Keratinocyte (primary cell): ENCODE measurements around the gene ZNF605. TPM values are rescaled to one million over a fixed set of nuclear protein-coding genes. Genes with fewer than 3 reads are reported as not detected.
"Not testable (repeated sequence)": the region's sequence is repeated elsewhere in the genome, so short reads cannot be mapped to it uniquely, and the experiment has no call there.

ENCODE experiments used
- DNase-seq: peaks from one replicate; pipeline ENCODE4 v3.0.0-alpha.2; 2011; ENCODE audit warnings: low read depth, missing footprints, low spot score
- FAIRE-seq: peaks from 2 replicates; lab custom pipeline; 2011; peaks lifted over from hg19 to GRCh38; lab: Jason Lieb, UNC
- H2AFZ ChIP-seq: 2 replicates; pipeline ENCODE4 v1.6.0; 2012; ENCODE audit warnings: low read length, control low read depth, inconsistent platforms; ENCODE audit not compliant: control insufficient read depth
- H3K27ac ChIP-seq: 2 replicates; pipeline ENCODE4 v1.5.1; 2011; ENCODE audit warnings: low read length; ENCODE audit not compliant: control insufficient read depth, insufficient read depth
- H3K27me3 ChIP-seq: 3 replicates; pipeline ENCODE4 v1.6.0; 2011; ENCODE audit warnings: low read length; ENCODE audit not compliant: control insufficient read depth, insufficient read depth; ENCODE audit errors: extremely low read depth
- H3K36me3 ChIP-seq, 2 experiments: 2 replicates in 1 of 2; 3 replicates in 1 of 2; pipeline ENCODE4 v1.5.1; 2011; ENCODE audit warnings: low read length in 2 of 2, mild to moderate bottlenecking in 1 of 2; ENCODE audit not compliant: control insufficient read depth in 2 of 2, insufficient read depth in 2 of 2; ENCODE audit errors: extremely low read depth in 1 of 2
- H3K4me1 ChIP-seq: 3 replicates; pipeline ENCODE4 v1.5.1; 2011; ENCODE audit warnings: low read length; ENCODE audit not compliant: control insufficient read depth, insufficient read depth; ENCODE audit errors: extremely low read depth
- H3K4me2 ChIP-seq: 3 replicates; pipeline ENCODE4 v1.6.0; 2011; ENCODE audit warnings: low read depth, low read length; ENCODE audit not compliant: control insufficient read depth, insufficient read depth; ENCODE audit errors: extremely low read depth
- H3K4me3 ChIP-seq, 3 experiments: fragments of 200-600 bp in 1 of 3; sonication (generic) in 1 of 3; 2 replicates in 2 of 3; 3 replicates in 1 of 3; pipeline ENCODE4 v1.5.1; 2011 to 2016; ENCODE audit warnings: low read length in 3 of 3, mild to moderate bottlenecking in 3 of 3, control low read depth in 2 of 3, inconsistent platforms in 1 of 3, low read depth in 1 of 3, mixed read lengths in 1 of 3, mixed run types in 1 of 3, moderate library complexity in 1 of 3; ENCODE audit not compliant: control insufficient read depth in 2 of 3, insufficient read depth in 2 of 3; ENCODE audit errors: extremely low read depth in 1 of 3
- H3K79me2 ChIP-seq: 2 replicates; pipeline ENCODE4 v1.6.0; 2012; ENCODE audit warnings: low read length; ENCODE audit not compliant: control insufficient read depth, insufficient read depth
- H3K9ac ChIP-seq: 3 replicates; pipeline ENCODE4 v1.6.0; 2011; ENCODE audit warnings: low read length; ENCODE audit not compliant: control insufficient read depth, insufficient read depth; ENCODE audit errors: extremely low read depth
- H3K9me1 ChIP-seq: 3 replicates; pipeline ENCODE4 v1.6.0; 2011; ENCODE audit warnings: low read length; ENCODE audit not compliant: control insufficient read depth, insufficient read depth; ENCODE audit errors: extremely low read depth
- H3K9me3 ChIP-seq: 2 replicates; pipeline ENCODE4 v1.5.1; 2012; ENCODE audit warnings: low read depth, low read length; ENCODE audit not compliant: control insufficient read depth
- H4K20me1 ChIP-seq: 3 replicates; pipeline ENCODE4 v1.6.0; 2011; ENCODE audit warnings: low read length; ENCODE audit not compliant: control insufficient read depth, insufficient read depth; ENCODE audit errors: extremely low read depth
- EZH2 ChIP-seq: IDR thresholded peaks from one replicate; pipeline ENCODE4 v1.6.1; 2012; ENCODE audit warnings: inconsistent platforms, mild to moderate bottlenecking, low read length, moderate library complexity
- dilution Hi-C: fragments of 300-500 bp; cut with MboI; formaldehyde crosslinking; loops from one replicate; pipeline ENCODE4 v1.7.0; 2020; ENCODE audit warnings: low sequenced_read_pairs; ENCODE audit not compliant: extremely low pct_ligation_motif_present
- polyA plus RNA-seq, 5 experiments: library from polyadenylated mRNA; depleted of rRNA in 3 of 5; stranded (reverse) in 3 of 5; stranded (forward) in 1 of 5; unstranded in 1 of 5; fragments of >200 nt; gene quantifications; 1 replicate in 1 of 5; 2 replicates in 3 of 5; 3 replicates in 1 of 5; pipeline versions ENCODE4 v1.2.1 to v1.2.3, GENCODE V29; 2011 to 2012; ENCODE audit warnings: missing spikeins in 2 of 5, low read depth in 1 of 5, low replicate concordance in 1 of 5
- TF ChIP-seq, protein P1 (sequence below), 3 experiments: IDR thresholded peaks in 1 of 3; conservative IDR thresholded peaks in 1 of 3; optimal IDR thresholded peaks in 1 of 3; 2 replicates in 2 of 3; 3 replicates in 1 of 3; pipeline versions ENCODE3 to v1.5.1; 2011; ENCODE audit warnings: low read length in 3 of 3, mild to moderate bottlenecking in 3 of 3, moderate library complexity in 2 of 3, control low read depth in 1 of 3, inconsistent platforms in 1 of 3; ENCODE audit not compliant: insufficient read depth in 2 of 3; ENCODE audit errors: extremely low read depth in 1 of 3

The ZNF605 gene
- polyA plus RNA-seq, 1 donor (not counting 4 experiments of a cell fraction or from before 2014, with no cell fraction given): 12.5 TPM

DNA sequence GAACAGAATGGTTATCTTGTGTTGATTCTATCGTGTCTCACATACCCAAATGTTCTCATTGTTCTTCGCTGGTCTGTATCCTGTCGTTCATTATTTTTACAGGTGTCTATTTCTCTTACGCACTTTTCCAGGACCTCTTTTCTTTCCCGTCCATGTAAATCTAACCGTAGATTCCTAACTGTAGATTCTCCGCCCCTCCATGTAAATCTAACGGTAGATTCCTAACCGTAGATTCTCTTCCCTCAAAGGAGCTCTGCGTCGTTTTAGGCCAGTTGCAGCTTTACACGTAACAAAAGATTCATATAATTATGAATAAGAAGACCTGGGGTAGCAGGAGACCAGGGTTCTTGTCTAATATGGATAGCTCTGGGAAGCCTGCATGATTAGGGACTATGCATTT is 9.7 kb upstream of the ZNF605 start:
- Histone ChIP-seq H3K36me3 (no peaks in the 10 kb centered on the region), H2AFZ (no peak overlapping the region), H3K79me2 (no peaks in the 10 kb centered on the region), H3K9me3 (peaks cover 10% of the 10 kb centered on the region), H3K9me1 (no peaks in the 10 kb centered on the region), H4K20me1 (no peaks in the 10 kb centered on the region), H3K27me3 (no peaks in the 10 kb centered on the region), H3K4me2 (no peak overlapping the region), H3K9ac (no peak overlapping the region), H3K4me1 (no peaks in the 10 kb centered on the region), H3K4me3 (no peak overlapping the region), H3K27ac (no peak overlapping the region)
- FAIRE-seq: no peak
- no peak for TF ChIP-seq EZH2
- TF ChIP-seq, protein P1, sequence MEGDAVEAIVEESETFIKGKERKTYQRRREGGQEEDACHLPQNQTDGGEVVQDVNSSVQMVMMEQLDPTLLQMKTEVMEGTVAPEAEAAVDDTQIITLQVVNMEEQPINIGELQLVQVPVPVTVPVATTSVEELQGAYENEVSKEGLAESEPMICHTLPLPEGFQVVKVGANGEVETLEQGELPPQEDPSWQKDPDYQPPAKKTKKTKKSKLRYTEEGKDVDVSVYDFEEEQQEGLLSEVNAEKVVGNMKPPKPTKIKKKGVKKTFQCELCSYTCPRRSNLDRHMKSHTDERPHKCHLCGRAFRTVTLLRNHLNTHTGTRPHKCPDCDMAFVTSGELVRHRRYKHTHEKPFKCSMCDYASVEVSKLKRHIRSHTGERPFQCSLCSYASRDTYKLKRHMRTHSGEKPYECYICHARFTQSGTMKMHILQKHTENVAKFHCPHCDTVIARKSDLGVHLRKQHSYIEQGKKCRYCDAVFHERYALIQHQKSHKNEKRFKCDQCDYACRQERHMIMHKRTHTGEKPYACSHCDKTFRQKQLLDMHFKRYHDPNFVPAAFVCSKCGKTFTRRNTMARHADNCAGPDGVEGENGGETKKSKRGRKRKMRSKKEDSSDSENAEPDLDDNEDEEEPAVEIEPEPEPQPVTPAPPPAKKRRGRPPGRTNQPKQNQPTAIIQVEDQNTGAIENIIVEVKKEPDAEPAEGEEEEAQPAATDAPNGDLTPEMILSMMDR (optimal IDR thresholded peaks at IDR 0.05 in 1 of 3, IDR thresholded peaks at IDR 0.05 in 1 of 3, conservative IDR thresholded peaks at IDR 0.05 in 1 of 3; ENCODE audit: extremely low read depth in 1 of 3, insufficient read depth in 2 of 3, low read length in 3 of 3): no peak
- dilution Hi-C loops: no loop called here
- DNase-seq: no peak

DNA sequence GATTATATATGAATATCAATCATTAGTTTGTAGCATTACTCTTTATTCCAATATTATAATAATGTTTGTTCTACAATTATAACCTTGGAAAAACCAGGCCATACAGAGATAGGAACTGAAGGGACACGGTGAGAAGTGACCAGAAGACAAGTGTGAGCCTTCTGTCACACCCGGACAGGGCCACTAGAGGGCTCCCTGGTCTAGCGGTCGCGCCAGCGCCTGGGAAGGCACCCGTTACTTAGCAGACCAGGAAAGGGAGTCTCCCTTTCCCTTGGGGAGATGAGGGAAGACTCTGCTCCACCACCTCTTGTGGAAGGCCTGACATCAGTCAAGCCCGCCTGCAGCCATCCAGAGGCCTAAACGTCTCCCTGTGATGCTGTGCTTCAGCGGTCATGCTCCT is 7.8 kb upstream of the ZNF605 start:
- H3K9me1 ChIP-seq, H4K20me1 ChIP-seq, H2AFZ ChIP-seq, H3K4me1 ChIP-seq, H3K79me2 ChIP-seq, H3K27ac ChIP-seq, H3K9ac ChIP-seq, H3K27me3 ChIP-seq, DNase-seq, H3K9me3 ChIP-seq, H3K4me3 ChIP-seq, H3K36me3 ChIP-seq, H3K4me2 ChIP-seq, dilution Hi-C loops, FAIRE-seq: not testable (repeated sequence)
- TF ChIP-seq, protein P1 (optimal IDR thresholded peaks at IDR 0.05 in 1 of 3, IDR thresholded peaks at IDR 0.05 in 1 of 3, conservative IDR thresholded peaks at IDR 0.05 in 1 of 3; ENCODE audit: extremely low read depth in 1 of 3, insufficient read depth in 2 of 3, low read length in 3 of 3): peak in 1 of 3 experiments; percentile 14

DNA sequence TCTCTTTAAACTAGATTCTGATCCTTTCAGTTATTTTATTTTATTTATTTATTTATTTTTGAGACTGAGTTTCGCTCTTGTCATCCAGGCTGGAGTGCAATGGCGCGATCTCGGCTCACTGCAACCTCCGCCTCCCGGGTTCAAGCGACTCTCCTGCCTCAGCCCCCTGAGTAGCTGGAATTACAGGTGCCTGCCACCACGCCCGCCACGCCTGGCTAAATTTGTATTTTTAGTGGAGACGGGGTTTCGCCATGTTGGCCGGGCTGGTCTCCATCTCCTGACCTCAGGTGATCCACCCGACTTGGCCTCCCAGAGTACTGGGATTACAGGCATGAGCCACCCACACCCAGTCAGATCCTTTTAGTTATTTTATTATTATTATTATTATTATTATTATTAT is 5.7 kb upstream of the ZNF605 start:
- H3K36me3 ChIP-seq, H3K27ac ChIP-seq, H3K79me2 ChIP-seq, dilution Hi-C loops, H3K9me1 ChIP-seq, FAIRE-seq, H3K4me2 ChIP-seq, H3K9ac ChIP-seq, H3K9me3 ChIP-seq, H3K4me1 ChIP-seq, DNase-seq, H3K27me3 ChIP-seq, H2AFZ ChIP-seq, H4K20me1 ChIP-seq, H3K4me3 ChIP-seq: not testable (repeated sequence)
